ENCODE results near the gene SSC4D.
"Not testable (repeated sequence)": the region's sequence is repeated elsewhere in the genome, so short reads cannot be mapped to it uniquely, and the experiment has no call there.

Gene SSC4D

GRCh38 chr7:76423666-76424412 is 14.3 kb upstream of the SSC4D start:
- in situ Hi-C loops (cut with MboI; ENCODE audit: low sequenced_read_pairs), result no loop called here

- in situ Hi-C loops (cut with MboI; ENCODE audit: low sequenced_read_pairs), result not testable (repeated sequence)
Observed at GRCh38 chr7:76421097-76421496, 11.6 kb upstream of the SSC4D start.

GRCh38 chr7:76417654-76418310 is 8.3 kb upstream of the SSC4D start:
- in situ Hi-C loops (cut with MboI; ENCODE audit: low sequenced_read_pairs), result not testable (repeated sequence)

GRCh38 chr7:76412249-76412648 is 2.8 kb upstream of the SSC4D start:
- in situ Hi-C loops (cut with MboI; ENCODE audit: low sequenced_read_pairs), result no loop called here

GRCh38 chr7:76411626-76412025 is 2.1 kb upstream of the SSC4D start:
- in situ Hi-C loops (cut with MboI; ENCODE audit: low sequenced_read_pairs), result no loop called here

GRCh38 chr7:76408121-76408560 is 1.4 kb downstream of the SSC4D start:
- in situ Hi-C loops (cut with MboI; ENCODE audit: low sequenced_read_pairs), result no loop called here

GRCh38 chr7:76407718-76408117 is 1.8 kb downstream of the SSC4D start:
- in situ Hi-C loops (cut with MboI; ENCODE audit: low sequenced_read_pairs), result no loop called here

- in situ Hi-C loops (cut with MboI; ENCODE audit: low sequenced_read_pairs), result no loop called here
Observed at GRCh38 chr7:76405738-76406137, 3.8 kb downstream of the SSC4D start.

GRCh38 chr7:76403780-76404494 is 5.6 kb downstream of the SSC4D start:
- in situ Hi-C loops (cut with MboI; ENCODE audit: low sequenced_read_pairs), result no loop called here

GRCh38 chr7:76403097-76403496 is 6.4 kb downstream of the SSC4D start:
- in situ Hi-C loops (cut with MboI; ENCODE audit: low sequenced_read_pairs), result not testable (repeated sequence)

GRCh38 chr7:76400248-76400647 is 9.2 kb downstream of the SSC4D start:
- in situ Hi-C loops (cut with MboI; ENCODE audit: low sequenced_read_pairs), result no loop called here

GRCh38 chr7:76397409-76398183 is 11.9 kb downstream of the SSC4D start:
- in situ Hi-C loops (cut with MboI; ENCODE audit: low sequenced_read_pairs), result no loop called here

GRCh38 chr7:76396864-76397263 is 12.6 kb downstream of the SSC4D start:
- in situ Hi-C loops (cut with MboI; ENCODE audit: low sequenced_read_pairs), result no loop called here

- in situ Hi-C loops (cut with MboI; ENCODE audit: low sequenced_read_pairs), result no loop called here
Observed at GRCh38 chr7:76395965-76396726, 13.4 kb downstream of the SSC4D start.

- in situ Hi-C loops (cut with MboI; ENCODE audit: low sequenced_read_pairs), result not testable (repeated sequence)
Observed at GRCh38 chr7:76395605-76395964, 13.9 kb downstream of the SSC4D start.

- in situ Hi-C loops (cut with MboI; ENCODE audit: low sequenced_read_pairs), result no loop called here
Observed at GRCh38 chr7:76394957-76395356, 14.5 kb downstream of the SSC4D start.

GRCh38 chr7:76393116-76394031 is 16.1 kb downstream of the SSC4D start:
- in situ Hi-C loops (cut with MboI; ENCODE audit: low sequenced_read_pairs), result no loop called here

- in situ Hi-C loops (cut with MboI; ENCODE audit: low sequenced_read_pairs), result no loop called here
Observed at GRCh38 chr7:76392531-76393115, 16.9 kb downstream of the SSC4D start.

- in situ Hi-C loops (cut with MboI; ENCODE audit: low sequenced_read_pairs), result no loop called here
Observed at GRCh38 chr7:76390092-76390491, 19.4 kb downstream of the SSC4D start.

Data from hTERT RPE-1 (cell line).